Measurements from ENCODE around the gene CLSTN2.

DNA sequence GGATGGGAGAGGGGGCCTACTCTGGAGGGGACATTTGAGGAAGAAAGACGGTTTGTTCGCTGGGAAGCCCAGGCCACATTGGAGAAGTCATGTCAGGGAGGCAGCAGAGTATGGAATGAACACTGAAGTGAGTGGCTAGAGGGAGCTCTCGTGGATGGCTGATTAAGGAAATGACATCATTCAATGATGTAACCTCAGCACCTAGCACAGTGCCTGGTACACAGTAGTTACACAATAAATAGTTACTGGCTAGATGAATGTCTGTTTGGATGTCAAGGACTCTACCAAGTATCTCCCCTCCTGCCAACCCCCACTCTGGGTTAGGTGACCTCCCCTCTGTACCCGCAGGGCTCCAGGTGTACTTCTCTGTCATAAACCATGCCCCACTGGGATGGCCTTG is 121.1 kb downstream of the CLSTN2 start:
- TF ChIP-seq, protein P1, sequence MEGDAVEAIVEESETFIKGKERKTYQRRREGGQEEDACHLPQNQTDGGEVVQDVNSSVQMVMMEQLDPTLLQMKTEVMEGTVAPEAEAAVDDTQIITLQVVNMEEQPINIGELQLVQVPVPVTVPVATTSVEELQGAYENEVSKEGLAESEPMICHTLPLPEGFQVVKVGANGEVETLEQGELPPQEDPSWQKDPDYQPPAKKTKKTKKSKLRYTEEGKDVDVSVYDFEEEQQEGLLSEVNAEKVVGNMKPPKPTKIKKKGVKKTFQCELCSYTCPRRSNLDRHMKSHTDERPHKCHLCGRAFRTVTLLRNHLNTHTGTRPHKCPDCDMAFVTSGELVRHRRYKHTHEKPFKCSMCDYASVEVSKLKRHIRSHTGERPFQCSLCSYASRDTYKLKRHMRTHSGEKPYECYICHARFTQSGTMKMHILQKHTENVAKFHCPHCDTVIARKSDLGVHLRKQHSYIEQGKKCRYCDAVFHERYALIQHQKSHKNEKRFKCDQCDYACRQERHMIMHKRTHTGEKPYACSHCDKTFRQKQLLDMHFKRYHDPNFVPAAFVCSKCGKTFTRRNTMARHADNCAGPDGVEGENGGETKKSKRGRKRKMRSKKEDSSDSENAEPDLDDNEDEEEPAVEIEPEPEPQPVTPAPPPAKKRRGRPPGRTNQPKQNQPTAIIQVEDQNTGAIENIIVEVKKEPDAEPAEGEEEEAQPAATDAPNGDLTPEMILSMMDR (IDR thresholded peaks at IDR 0.05; ENCODE audit: poor library complexity) = no peak
- TF ChIP-seq EZH2 (IDR thresholded peaks at IDR 0.05; ENCODE audit: borderline replicate concordance) = no peak
- TF ChIP-seq EZH2phosphoT487 (IDR thresholded peaks at IDR 0.05; ENCODE audit: low read depth, severe bottlenecking, unreplicated experiment) = no peak

All from hepatocyte (in vitro differentiated cells).